ENCODE measurements around the gene ADAMTS14. TPM values are rescaled to one million over a fixed set of nuclear protein-coding genes. Genes with fewer than 3 reads are reported as not detected.
"Not testable (repeated sequence)": the region's sequence is repeated elsewhere in the genome, so short reads cannot be mapped to it uniquely, and the experiment has no call there.

ADAMTS14 gene, protein sequence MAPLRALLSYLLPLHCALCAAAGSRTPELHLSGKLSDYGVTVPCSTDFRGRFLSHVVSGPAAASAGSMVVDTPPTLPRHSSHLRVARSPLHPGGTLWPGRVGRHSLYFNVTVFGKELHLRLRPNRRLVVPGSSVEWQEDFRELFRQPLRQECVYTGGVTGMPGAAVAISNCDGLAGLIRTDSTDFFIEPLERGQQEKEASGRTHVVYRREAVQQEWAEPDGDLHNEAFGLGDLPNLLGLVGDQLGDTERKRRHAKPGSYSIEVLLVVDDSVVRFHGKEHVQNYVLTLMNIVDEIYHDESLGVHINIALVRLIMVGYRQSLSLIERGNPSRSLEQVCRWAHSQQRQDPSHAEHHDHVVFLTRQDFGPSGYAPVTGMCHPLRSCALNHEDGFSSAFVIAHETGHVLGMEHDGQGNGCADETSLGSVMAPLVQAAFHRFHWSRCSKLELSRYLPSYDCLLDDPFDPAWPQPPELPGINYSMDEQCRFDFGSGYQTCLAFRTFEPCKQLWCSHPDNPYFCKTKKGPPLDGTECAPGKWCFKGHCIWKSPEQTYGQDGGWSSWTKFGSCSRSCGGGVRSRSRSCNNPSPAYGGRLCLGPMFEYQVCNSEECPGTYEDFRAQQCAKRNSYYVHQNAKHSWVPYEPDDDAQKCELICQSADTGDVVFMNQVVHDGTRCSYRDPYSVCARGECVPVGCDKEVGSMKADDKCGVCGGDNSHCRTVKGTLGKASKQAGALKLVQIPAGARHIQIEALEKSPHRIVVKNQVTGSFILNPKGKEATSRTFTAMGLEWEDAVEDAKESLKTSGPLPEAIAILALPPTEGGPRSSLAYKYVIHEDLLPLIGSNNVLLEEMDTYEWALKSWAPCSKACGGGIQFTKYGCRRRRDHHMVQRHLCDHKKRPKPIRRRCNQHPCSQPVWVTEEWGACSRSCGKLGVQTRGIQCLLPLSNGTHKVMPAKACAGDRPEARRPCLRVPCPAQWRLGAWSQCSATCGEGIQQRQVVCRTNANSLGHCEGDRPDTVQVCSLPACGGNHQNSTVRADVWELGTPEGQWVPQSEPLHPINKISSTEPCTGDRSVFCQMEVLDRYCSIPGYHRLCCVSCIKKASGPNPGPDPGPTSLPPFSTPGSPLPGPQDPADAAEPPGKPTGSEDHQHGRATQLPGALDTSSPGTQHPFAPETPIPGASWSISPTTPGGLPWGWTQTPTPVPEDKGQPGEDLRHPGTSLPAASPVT
- not detected for polyA plus RNA-seq (ENCODE audit: low read depth in 6 of 6)

DNA sequence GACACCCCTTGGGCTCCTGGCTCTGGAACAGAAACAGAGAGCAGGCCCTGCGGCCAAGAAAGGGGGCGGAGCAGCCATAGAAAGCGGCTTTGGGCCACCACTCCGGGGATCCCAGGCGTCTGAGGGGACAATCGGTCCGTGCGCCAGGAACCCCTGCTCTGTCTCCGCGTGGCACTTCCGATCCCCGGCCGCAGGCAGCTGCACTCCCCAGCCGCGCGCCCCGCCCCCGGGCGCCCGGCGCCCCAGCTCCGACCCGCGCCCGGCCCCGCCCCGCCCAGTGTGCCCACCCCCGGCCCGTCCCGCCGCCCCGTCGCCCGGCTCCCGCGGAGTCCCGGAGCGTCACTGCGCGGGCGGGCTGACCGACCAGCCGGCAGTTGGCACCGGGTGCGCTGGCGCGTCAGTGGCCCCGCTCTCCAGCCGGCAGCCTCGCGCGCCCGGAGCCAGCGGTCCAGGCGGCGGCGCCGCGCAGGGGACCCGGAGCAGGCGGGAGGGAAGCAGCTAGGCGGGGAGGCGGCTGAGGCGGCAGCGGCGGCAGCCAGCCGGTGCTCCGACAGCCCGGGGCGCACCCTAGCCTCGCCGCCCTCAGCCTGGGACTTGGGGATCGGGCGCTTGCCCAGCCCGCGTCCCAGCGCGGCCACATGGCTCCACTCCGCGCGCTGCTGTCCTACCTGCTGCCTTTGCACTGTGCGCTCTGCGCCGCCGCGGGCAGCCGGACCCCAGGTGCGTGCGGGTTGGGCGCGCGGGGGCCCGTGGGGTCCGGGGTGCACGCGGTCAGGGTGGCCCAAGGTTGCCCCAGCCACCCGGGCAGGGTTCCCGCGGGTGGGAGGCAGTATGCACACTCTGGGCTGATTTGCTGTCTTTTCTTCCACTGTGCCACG is at the start of gene ADAMTS14:
TSS of gene ADAMTS14 (plus strand) at position 342 of the 878 bp plus-strand sequence. CDS start at position 639, 297 bp downstream.
- Mint-ChIP-seq H3K27ac (peak within 1 kb of the TSS in 1 of 6 donors; percentile 85), H3K4me1 (peaks cover 8 to 15% (median 12%) of the 10 kb centered on the region in 3 donors), H3K9me3 (peaks cover 0 to 14% (median 6%) of the 10 kb centered on the region in 7 donors), H3K27me3 (peaks cover 27 to 73% (median 73%) of the 10 kb centered on the region in 3 donors), H3K4me3 (peak within 1 kb of the TSS in 6 of 8 donors; percentile 35 to 72 (median 66)), H3K36me3 (peaks cover 5 to 17% of the 10 kb centered on the region in 2 donors)
- ATAC-seq (ENCODE audit: low read depth in 2 of 2) (no peak), DNase-seq (no peak)

DNA sequence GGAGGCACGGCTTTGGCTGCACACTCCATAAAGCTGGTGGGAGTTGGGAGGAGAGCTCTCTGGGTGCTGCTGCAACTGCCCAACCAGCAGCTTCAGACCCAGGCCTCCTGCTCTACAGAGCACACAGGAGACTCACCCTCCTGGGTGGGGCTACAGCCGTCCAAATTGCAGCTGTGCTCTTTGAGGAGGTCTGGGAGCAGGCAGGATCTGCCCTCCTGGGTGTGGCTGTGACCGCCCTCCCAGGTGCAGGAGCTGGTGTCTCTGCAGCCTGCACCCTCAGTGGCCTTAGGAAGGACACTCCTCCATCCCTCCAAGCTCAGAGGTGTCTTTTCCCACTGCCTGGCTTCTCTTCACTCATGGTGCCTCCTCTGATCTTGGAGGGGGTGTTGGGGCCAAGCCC is 49.8 kb upstream of the ADAMTS14 start:
- ATAC-seq (ENCODE audit: low read depth in 2 of 2) (no peak), DNase-seq (no peak)
- H3K27me3 Mint-ChIP-seq = peaks cover 9 to 16% (median 13%) of the 10 kb centered on the region in 3 donors
- H3K4me1 Mint-ChIP-seq = no peaks in the 10 kb centered on the region
- peaks cover 9 to 17% of the 10 kb centered on the region in 2 donors for H3K36me3 Mint-ChIP-seq
- H3K4me3 Mint-ChIP-seq = no peak overlapping the region
- peaks cover 10 to 36% (median 24%) of the 10 kb centered on the region in 7 donors for H3K9me3 Mint-ChIP-seq
- H3K27ac Mint-ChIP-seq = no peak overlapping the region

DNA sequence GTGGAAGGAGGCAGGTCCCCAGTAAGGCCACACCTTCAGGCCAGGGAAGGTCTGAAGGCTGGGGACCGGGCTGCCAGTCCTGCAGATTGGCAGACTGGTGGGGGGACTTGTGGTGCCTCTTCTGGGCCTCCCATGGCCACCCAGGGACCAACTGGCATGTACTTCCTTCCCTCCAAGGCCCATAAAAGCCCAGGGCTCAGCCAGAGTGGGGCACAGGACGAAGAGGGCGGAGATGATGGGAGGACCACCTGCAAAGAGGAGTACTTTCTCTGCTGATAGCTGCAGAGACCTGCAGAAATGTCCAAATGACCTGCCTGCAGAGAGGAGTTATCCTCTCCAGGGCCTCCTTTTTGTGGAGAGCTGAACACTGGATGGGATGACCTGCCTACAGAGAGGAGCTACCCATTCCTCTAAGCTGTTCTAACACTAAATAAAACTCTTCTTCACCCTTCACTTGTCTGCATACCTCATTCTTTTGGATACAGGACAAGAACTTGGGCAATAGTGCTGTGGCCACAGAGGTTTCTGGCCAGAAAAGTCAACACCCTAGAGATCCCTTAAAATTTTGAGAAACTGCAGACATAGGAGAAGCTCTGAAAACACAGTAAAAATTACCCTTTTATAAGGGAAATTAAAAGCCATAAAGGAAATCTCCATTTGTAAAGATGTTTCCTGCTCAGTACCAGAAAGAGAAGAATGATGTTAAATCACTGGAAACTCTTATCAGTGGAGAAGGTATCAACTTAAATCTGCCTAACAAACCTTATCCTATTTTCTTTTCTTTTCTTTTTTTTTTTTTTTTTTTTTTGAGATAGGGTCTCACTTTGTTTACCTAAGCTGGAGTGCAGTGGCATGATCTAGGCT is 49.1 kb upstream of the ADAMTS14 start:
- Mint-ChIP-seq H3K9me3 (peaks cover 12 to 39% (median 27%) of the 10 kb centered on the region in 7 donors), H3K4me1 (no peaks in the 10 kb centered on the region), H3K4me3 (no peak overlapping the region), H3K36me3 (peaks cover 9 to 21% of the 10 kb centered on the region in 2 donors), H3K27me3 (peaks cover 9 to 16% (median 13%) of the 10 kb centered on the region in 3 donors), H3K27ac (no peak overlapping the region)
- DNase-seq = no peak
- no peak for ATAC-seq (ENCODE audit: low read depth in 2 of 2)

DNA sequence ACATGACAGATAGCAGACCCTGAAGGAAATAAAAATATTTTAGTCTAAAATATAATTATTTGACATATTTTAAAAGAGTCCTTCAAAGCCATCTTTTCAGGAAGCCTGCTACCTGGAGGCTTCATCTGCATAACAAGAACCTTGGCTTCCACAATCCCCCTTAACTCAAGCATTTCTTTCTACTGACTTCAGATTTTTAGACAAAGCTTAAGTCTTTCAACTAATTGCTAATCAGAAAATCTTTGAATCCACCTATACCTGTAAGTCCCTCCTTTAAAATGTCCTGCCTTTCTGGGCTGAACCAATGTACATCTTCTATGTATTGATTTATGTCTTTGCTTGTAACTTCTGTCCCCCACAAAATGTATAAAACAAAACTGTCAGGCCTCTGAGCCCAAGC is 46.2 kb upstream of the ADAMTS14 start:
- H3K27me3 Mint-ChIP-seq = peaks cover 9 to 13% (median 9%) of the 10 kb centered on the region in 3 donors
- no peak overlapping the region for H3K27ac Mint-ChIP-seq
- ATAC-seq (ENCODE audit: low read depth in 2 of 2) = no peak
- no peak for DNase-seq
- peaks cover 5 to 37% (median 20%) of the 10 kb centered on the region in 7 donors for H3K9me3 Mint-ChIP-seq
- peak overlapping the region in 1 of 8 donors; percentile 41 for H3K4me3 Mint-ChIP-seq
- no peaks in the 10 kb centered on the region for H3K4me1 Mint-ChIP-seq
- peaks cover 6 to 21% of the 10 kb centered on the region in 2 donors for H3K36me3 Mint-ChIP-seq

DNA sequence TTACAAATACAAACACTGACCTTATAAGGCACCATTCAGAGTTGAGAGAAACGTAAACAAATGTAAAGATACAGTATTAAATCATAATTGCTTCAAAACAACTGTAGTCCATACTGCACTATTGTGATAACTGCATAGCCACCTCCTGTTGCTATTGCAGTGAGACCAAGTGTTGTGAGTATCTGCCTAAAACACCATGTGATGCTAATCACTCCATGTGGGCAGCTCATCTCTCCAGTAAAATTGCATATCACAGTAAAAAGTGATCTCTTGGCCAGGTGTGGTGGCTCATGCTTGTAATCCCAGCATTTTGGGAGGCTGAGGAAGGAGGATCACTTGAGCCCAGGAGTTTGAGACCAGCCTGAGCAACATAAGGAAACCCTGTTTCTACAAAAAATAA is 43.0 kb upstream of the ADAMTS14 start:
- Mint-ChIP-seq H3K27ac (no peak overlapping the region), H3K27me3 (peaks cover 9 to 28% (median 15%) of the 10 kb centered on the region in 3 donors), H3K4me3 (peak overlapping the region in 1 of 8 donors; percentile 67), H3K9me3 (peaks cover 5 to 31% (median 17%) of the 10 kb centered on the region in 7 donors), H3K4me1 (no peaks in the 10 kb centered on the region), H3K36me3 (peaks cover 6 to 16% of the 10 kb centered on the region in 2 donors)
- no peak for ATAC-seq (ENCODE audit: low read depth in 2 of 2)
- no peak for DNase-seq

DNA sequence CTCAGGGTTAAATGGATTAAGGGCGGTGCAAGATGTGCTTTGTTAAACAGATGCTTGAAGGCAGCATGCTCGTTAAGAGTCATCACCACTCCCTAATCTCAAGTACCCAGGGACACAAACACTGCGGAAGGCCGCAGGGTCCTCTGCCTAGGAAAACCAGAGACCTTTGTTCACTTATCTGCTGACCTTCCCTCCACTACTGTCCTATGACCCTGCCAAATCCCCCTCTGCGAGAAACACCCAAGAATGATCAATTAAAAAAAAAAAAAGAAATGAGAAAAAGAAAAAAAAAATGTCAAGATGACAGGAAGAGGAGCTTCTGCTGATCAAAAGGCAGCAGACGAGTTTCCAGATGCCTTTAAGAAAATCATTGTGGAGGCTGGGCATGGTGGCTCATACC is 40.6 kb upstream of the ADAMTS14 start:
- H3K27me3 Mint-ChIP-seq = peaks cover 9 to 27% (median 12%) of the 10 kb centered on the region in 3 donors
- ATAC-seq (ENCODE audit: low read depth in 2 of 2); DNase-seq; H3K4me1 Mint-ChIP-seq; H3K4me3 Mint-ChIP-seq: not testable (repeated sequence)
- H3K9me3 Mint-ChIP-seq = peaks cover 6 to 31% (median 17%) of the 10 kb centered on the region in 7 donors
- H3K27ac Mint-ChIP-seq = peak overlapping the region in 1 of 6 donors; percentile 62
- H3K36me3 Mint-ChIP-seq = peaks cover 6 to 16% of the 10 kb centered on the region in 2 donors

DNA sequence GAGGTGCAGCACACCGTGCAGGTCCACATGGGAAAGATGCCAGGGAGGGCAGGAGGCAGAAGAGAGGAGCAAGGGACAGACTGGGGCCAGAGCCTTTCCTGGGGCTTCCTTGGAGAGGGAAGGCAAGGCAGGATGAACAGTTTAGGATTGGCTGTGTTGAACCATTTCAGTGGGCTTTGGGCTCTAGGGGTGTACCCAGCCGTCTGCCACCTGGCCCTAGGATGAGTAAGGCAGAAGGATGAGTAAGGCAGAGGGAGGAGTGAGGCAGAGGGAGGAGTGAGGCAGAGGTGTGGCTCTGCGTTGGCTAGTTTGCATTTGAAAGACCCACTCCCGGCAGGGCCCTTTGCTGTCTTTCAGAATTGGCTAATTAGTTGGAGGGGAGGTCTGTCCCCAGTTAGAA is 38.3 kb upstream of the ADAMTS14 start:
- Mint-ChIP-seq H3K27me3 (peaks cover 9 to 27% (median 12%) of the 10 kb centered on the region in 3 donors), H3K4me3 (no peak overlapping the region), H3K9me3 (peaks cover 3 to 19% (median 14%) of the 10 kb centered on the region in 7 donors), H3K27ac (no peak overlapping the region), H3K36me3 (peaks cover 6 to 9% of the 10 kb centered on the region in 2 donors), H3K4me1 (no peaks in the 10 kb centered on the region)
- DNase-seq (no peak), ATAC-seq (ENCODE audit: low read depth in 2 of 2) (no peak)

DNA sequence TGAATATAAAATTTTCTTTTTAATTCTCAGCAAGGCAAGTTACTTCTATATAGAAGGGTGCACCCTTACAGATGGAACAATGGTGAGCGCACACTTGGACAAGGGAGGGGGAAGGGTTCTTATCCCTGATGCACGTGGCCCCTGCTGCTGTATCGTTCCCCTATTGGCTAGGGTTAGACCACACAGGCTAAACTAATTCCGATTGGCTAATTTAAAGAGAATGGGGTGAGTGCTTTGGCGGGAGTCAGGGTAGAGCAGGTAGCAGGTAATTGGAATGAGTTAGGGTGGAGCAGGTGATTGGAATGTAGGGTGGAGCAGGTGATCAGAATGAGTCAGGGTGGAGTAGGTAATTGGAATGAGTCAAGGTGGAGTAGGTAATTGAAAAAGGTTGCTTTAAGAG is 37.8 kb upstream of the ADAMTS14 start:
- not testable (repeated sequence) for H3K27ac Mint-ChIP-seq; DNase-seq; H3K36me3 Mint-ChIP-seq; H3K4me3 Mint-ChIP-seq; H3K4me1 Mint-ChIP-seq; ATAC-seq (ENCODE audit: low read depth in 2 of 2)
- peaks cover 3 to 16% (median 11%) of the 10 kb centered on the region in 7 donors for H3K9me3 Mint-ChIP-seq
- peaks cover 9 to 27% (median 12%) of the 10 kb centered on the region in 3 donors for H3K27me3 Mint-ChIP-seq

DNA sequence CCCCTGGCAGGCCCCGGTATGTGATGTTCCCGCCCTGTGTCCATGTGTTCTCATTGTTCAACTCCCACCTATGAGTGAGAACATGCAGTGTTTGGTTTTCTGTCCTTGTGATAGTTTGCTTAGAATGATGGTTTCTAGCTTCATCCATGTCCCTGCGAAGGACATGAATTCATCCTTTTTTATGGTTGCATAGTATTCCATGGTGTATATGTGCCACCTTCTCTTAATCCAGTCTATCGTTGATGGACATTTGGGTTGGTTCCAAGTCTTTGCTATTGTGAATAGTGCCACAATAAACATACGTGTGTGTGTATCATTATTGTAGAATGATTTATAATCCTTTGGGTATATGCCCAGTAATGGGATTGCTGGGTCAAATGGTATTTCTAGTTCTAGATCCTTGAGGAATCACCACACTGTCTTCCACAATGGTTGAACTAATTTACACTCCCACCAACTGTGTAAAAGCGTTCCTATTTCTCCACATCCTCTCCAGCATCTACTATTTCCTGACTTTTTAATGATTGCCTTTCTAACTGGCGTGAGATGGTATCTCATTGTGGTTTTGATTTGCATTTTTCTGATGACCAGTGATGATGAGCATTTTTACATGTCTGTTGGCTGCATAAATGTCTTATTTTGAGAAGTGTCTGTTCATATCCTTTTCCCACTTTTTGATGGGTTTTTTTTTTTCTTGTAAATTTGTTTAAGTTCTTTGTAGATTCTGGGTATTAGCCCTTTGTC is 32.5 kb upstream of the ADAMTS14 start:
- not testable (repeated sequence) for H3K9me3 Mint-ChIP-seq; DNase-seq; H3K36me3 Mint-ChIP-seq; H3K4me3 Mint-ChIP-seq; ATAC-seq (ENCODE audit: low read depth in 2 of 2); H3K4me1 Mint-ChIP-seq
- H3K27me3 Mint-ChIP-seq = peaks cover 4 to 23% (median 10%) of the 10 kb centered on the region in 3 donors
- H3K27ac Mint-ChIP-seq = peak overlapping the region in 1 of 6 donors; percentile 29

DNA sequence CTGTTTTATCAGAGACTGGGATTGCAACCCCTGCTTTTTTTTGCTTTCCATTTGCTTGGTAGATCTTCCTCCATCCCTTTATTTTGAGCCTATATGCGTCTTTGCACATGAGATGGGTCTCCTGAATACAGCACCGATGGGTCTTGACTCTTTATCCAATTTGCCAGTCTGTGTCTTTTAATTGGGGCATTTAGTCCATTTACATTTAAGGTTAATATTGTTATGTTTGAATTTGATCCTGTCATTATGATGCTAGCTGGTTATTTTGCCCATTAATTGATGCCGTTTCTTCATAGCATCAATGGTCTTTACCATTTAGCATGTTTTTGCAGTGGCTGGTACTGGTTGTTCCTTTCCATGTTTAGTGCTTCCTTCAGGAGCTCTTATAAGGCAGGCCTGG is 29.0 kb upstream of the ADAMTS14 start:
- H3K36me3 Mint-ChIP-seq; DNase-seq; H3K4me3 Mint-ChIP-seq; H3K4me1 Mint-ChIP-seq; ATAC-seq (ENCODE audit: low read depth in 2 of 2); H3K27ac Mint-ChIP-seq: not testable (repeated sequence)
- Mint-ChIP-seq H3K9me3 (peaks cover 3 to 22% (median 13%) of the 10 kb centered on the region in 7 donors), H3K27me3 (peaks cover 17 to 35% (median 18%) of the 10 kb centered on the region in 3 donors)

DNA sequence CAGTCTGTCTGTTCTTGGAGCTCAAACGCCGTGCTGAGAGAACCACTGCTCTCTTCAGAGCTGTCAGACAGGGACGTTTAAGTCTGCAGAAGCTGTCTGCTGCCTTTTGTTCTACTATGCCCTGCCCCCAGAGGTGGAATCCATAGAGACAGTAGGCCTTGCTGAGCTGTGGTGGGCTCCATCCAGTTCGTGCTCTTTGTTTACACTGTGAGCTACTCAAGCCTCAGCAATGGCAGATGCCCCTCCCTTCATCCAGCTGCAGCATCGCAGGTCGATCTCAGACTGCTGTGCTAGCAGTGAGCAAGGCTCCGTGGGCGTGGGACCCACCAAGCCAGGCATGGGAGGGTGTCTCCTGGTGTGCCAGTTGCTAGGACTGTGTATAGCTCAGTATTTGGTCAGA is 27.3 kb upstream of the ADAMTS14 start:
- not testable (repeated sequence) for H3K4me1 Mint-ChIP-seq, H3K27ac Mint-ChIP-seq
- peaks cover 0 to 19% of the 10 kb centered on the region in 2 donors for H3K36me3 Mint-ChIP-seq

More for the DNA sequence above, 27.3 kb upstream of the ADAMTS14 start:
- peaks cover 9 to 39% (median 26%) of the 10 kb centered on the region in 7 donors for H3K9me3 Mint-ChIP-seq
- not testable (repeated sequence) for H3K4me3 Mint-ChIP-seq; ATAC-seq (ENCODE audit: low read depth in 2 of 2); DNase-seq
- peaks cover 18 to 39% (median 20%) of the 10 kb centered on the region in 3 donors for H3K27me3 Mint-ChIP-seq

All from naive B cell (primary cell).